GM12878 (cell line): ENCODE measurements around the gene SUMF1. TPM values are rescaled to one million over a fixed set of nuclear protein-coding genes. Genes with fewer than 3 reads are reported as not detected.

Experiments used
- ATAC-seq: fragments of 200-7000 bp; cut with Tn5 transposase; 3 replicates; pipeline ENCODE4 v1.9.1; 2020; ENCODE audit warnings: mild to moderate bottlenecking, moderate library complexity
- BruUV-seq: library from RNA; stranded (reverse); fragments of 400-500 nt; replicated peaks from 2 replicates; lab custom pipeline; 2021; lab: Mats Ljungman, UMichigan
- CTCF ChIA-PET: fragments of 300-600 bp; sonication (Branson Sonifier 250); formaldehyde crosslinking; extraction: SDS; loops from one replicate; lab custom pipeline; 2021; ENCODE audit warnings: inconsistent platforms; lab: Yijun Ruan, JAX
- POLR2A ChIA-PET: fragments of 350-600 bp; formaldehyde crosslinking; extraction: SDS; loops from one replicate; lab custom pipeline; 2021; ENCODE audit warnings: inconsistent platforms; lab: Charles Lee
- RAD21 ChIA-PET: fragments of 300-600 bp; sonication (Branson Sonifier 250); formaldehyde crosslinking; loops from one replicate; lab custom pipeline; 2023; ENCODE audit warnings: antibody characterized with exemption; ENCODE audit not compliant: unreplicated experiment; lab: Charles Lee
- SMC1A ChIA-PET: fragments of 300-600 bp; sonication (Branson Sonifier 250); formaldehyde crosslinking; loops from one replicate; lab custom pipeline; 2023; ENCODE audit not compliant: unreplicated experiment, uncharacterized antibody; lab: Charles Lee
- DNase-seq: peaks from one replicate; pipeline ENCODE4 v3.0.0-alpha.2; 2011; ENCODE audit warnings: low read depth, low spot score
- FAIRE-seq: peaks from 3 replicates; lab custom pipeline; 2011; peaks lifted over from hg19 to GRCh38; lab: Jason Lieb, UNC
- H2AFZ ChIP-seq: 2 replicates; pipeline ENCODE4 v1.6.0; 2011; ENCODE audit warnings: low read depth, low read length, control low read depth; ENCODE audit not compliant: control insufficient read depth
- H3K27ac ChIP-seq: 2 replicates; pipeline ENCODE4 v1.5.1; 2011; ENCODE audit warnings: control low read depth; ENCODE audit not compliant: control insufficient read depth, insufficient read depth
- H3K27me3 ChIP-seq, 2 experiments: replicated peaks in 1 of 2; 2 replicates each; pipeline versions ENCODE4 v1.6.0 to v1.6.1; 2011; ENCODE audit warnings: low read length in 1 of 2; ENCODE audit not compliant: control insufficient read depth in 2 of 2, insufficient read depth in 2 of 2
- H3K36me3 ChIP-seq, 2 experiments: 2 replicates each; pipeline ENCODE4 v1.5.1; 2011; ENCODE audit warnings: low read length in 1 of 2; ENCODE audit not compliant: control insufficient read depth in 2 of 2, insufficient read depth in 2 of 2
- H3K4me1 ChIP-seq: 2 replicates; pipeline ENCODE4 v1.6.1; 2011; ENCODE audit warnings: mild to moderate bottlenecking, low read length, moderate library complexity, mixed read lengths; ENCODE audit not compliant: control insufficient read depth, insufficient read depth
- H3K4me2 ChIP-seq: 2 replicates; pipeline ENCODE4 v1.6.0; 2011; ENCODE audit warnings: control low read depth; ENCODE audit not compliant: control insufficient read depth, insufficient read depth
- H3K4me3 ChIP-seq: fragments of 200-600 bp; sonication (generic); 2 replicates; pipeline ENCODE4 v1.5.1; 2016
- H3K79me2 ChIP-seq: 2 replicates; pipeline ENCODE4 v1.6.0; 2011; ENCODE audit warnings: low read length; ENCODE audit not compliant: control insufficient read depth, insufficient read depth
- H3K9ac ChIP-seq: 2 replicates; pipeline ENCODE4 v1.8.0; 2011; ENCODE audit warnings: low read length, control low read depth, mixed read lengths; ENCODE audit not compliant: control insufficient read depth, insufficient read depth
- H3K9me3 ChIP-seq: replicated peaks from 3 replicates; pipeline ENCODE4 v1.5.1; 2011; ENCODE audit warnings: mild to moderate bottlenecking, low read length; ENCODE audit not compliant: control insufficient read depth, insufficient read depth
- H4K20me1 ChIP-seq: 2 replicates; pipeline ENCODE4 v1.6.0; 2011; ENCODE audit not compliant: control insufficient read depth, insufficient read depth
- CBX5 ChIP-seq: sonication (generic); IDR thresholded peaks from 2 replicates; pipeline ENCODE4 v1.6.1; 2016; ENCODE audit warnings: low read depth, moderate library complexity, mild to moderate bottlenecking, inconsistent platforms
- EP300 ChIP-seq, 2 experiments: fragments of 150-350 bp in 1 of 2; IDR thresholded peaks; 2 replicates each; pipeline ENCODE4 v1.6.1; 2011 to 2012; ENCODE audit warnings: low read depth in 2 of 2, low read length in 2 of 2, borderline replicate concordance in 1 of 2, improper control_type of control experiment in 1 of 2, inconsistent platforms in 1 of 2; ENCODE audit not compliant: control insufficient read depth in 1 of 2
- HCFC1 ChIP-seq: fragments of 150-350 bp; IDR thresholded peaks from 2 replicates; pipeline ENCODE4 v1.6.1; 2014; ENCODE audit warnings: low read length
- IRF3 ChIP-seq: fragments of 450-650 bp; IDR thresholded peaks from 2 replicates; pipeline ENCODE4 v1.6.1; 2014; ENCODE audit warnings: mild to moderate bottlenecking
- RAD21 ChIP-seq: IDR thresholded peaks from 2 replicates; pipeline ENCODE4 v1.6.1; 2011; ENCODE audit warnings: mild to moderate bottlenecking, low read depth, low read length, moderate library complexity; ENCODE audit not compliant: insufficient read depth
- RFX5 ChIP-seq: IDR thresholded peaks from 2 replicates; pipeline ENCODE4 v1.6.1; 2011; ENCODE audit warnings: low read depth, low read length, improper control_type of control experiment
- RUNX3 ChIP-seq: IDR thresholded peaks from 2 replicates; pipeline ENCODE4 v1.6.1; 2012; ENCODE audit warnings: low read length, inconsistent platforms
- SMAD5 ChIP-seq: IDR thresholded peaks from 2 replicates; pipeline ENCODE4 v1.6.1; 2016; ENCODE audit warnings: antibody characterized with exemption, low read depth
- SPI1 ChIP-seq: IDR thresholded peaks from 2 replicates; pipeline ENCODE4 v1.6.1; 2011; ENCODE audit warnings: low read depth, mild to moderate bottlenecking, low read length, moderate library complexity, borderline replicate concordance; ENCODE audit not compliant: insufficient read depth
- TARDBP ChIP-seq: IDR thresholded peaks from 2 replicates; pipeline ENCODE4 v1.6.1; 2016; ENCODE audit warnings: borderline replicate concordance
- TCF3 ChIP-seq: IDR thresholded peaks from 2 replicates; pipeline ENCODE4 v1.6.1; 2012; ENCODE audit warnings: low read depth, mild to moderate bottlenecking, low read length, borderline replicate concordance; ENCODE audit not compliant: insufficient read depth
- ZNF384 ChIP-seq: IDR thresholded peaks from 2 replicates; pipeline ENCODE4 v1.6.1; 2012; ENCODE audit warnings: low read depth, mild to moderate bottlenecking, low read length, improper control_type of control experiment, borderline replicate concordance
- in situ Hi-C: fragments of 300-500 bp; cut with MboI; formaldehyde crosslinking; loops from 9 replicates; pipeline ENCODE4 v1.14.3; 2018; ENCODE audit warnings: mixed read lengths
- intact Hi-C: fragments of 100-400 bp; cut with micrococcal nuclease; formaldehyde crosslinking; loops from one replicate; pipeline ENCODE4 v1.14.2; 2022; ENCODE audit not compliant: unreplicated experiment
- polyA plus RNA-seq, 11 experiments: library from polyadenylated mRNA; depleted of rRNA in 4 of 11; unstranded in 6 of 11; stranded (reverse) in 5 of 11; fragments of >200 nt; fragmentation: Nextera tagmentation in 4 of 11; fragmentation: Illumina TruSeq in 1 of 11; extraction: Ambion mirVana in 4 of 11; extraction: Trizol in 1 of 11; gene quantifications; 1 replicate in 1 of 11; 2 replicates in 10 of 11; pipeline versions ENCODE4 v1.2.1 to v1.2.3, GENCODE V29; 2011 to 2016; ENCODE audit warnings: inconsistent platforms in 2 of 11, missing spikeins in 2 of 11, low read depth in 1 of 11
- total RNA-seq, 4 experiments: library from RNA; depleted of rRNA in 3 of 4; stranded (reverse); fragments of >200 nt in 3 of 4; fragmentation: Illumina TruSeq in 1 of 4; extraction: Trizol in 1 of 4; gene quantifications; 2 replicates each; pipeline versions ENCODE4 v1.2.1 to v1.2.3, GENCODE V29; 2013 to 2021
- TF ChIP-seq, protein P1 (sequence below): fragments of 150-350 bp; IDR thresholded peaks from 2 replicates; pipeline ENCODE4 v1.6.1; 2014; ENCODE audit warnings: mild to moderate bottlenecking, low read depth, low read length

Gene SUMF1
- total and polyA plus RNA-seq, 10 of the 15 experiments (the other 5 are each of a cell fraction or from before 2014, with no cell fraction given): 3.2 to 14.3 (median 8.5) TPM

DNA sequence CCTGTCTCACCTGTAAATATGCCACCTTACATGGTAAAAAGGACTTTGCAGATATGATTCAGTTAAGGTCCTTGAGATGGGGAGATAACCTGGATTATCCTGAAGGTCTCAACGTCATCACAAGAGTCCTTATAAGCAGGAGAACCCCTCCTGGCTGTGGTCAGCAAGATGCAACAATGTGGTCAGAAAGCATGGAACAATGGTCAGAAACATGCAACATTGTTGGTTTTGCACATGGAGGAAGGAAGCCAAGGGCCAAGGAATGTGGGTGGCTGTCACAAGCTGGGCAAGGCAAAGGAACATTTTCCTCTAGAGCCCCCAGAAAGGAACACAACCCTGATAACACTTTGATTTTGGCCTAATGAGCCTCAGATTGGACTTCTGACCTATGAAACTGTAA, 9.4 kb upstream of the SUMF1 start (continued):
- TF ChIP-seq RFX5: no peak
- TF ChIP-seq RAD21: no peak
- TF ChIP-seq TARDBP: no peak
- TF ChIP-seq IRF3: no peak
- no peak for TF ChIP-seq EP300 (IDR thresholded peaks at IDR 0.05; ENCODE audit: borderline replicate concordance in 1 of 2, control insufficient read depth in 1 of 2, low read depth in 2 of 2, low read length in 2 of 2)
- TF ChIP-seq SMAD5: no peak
- TF ChIP-seq, protein P1, sequence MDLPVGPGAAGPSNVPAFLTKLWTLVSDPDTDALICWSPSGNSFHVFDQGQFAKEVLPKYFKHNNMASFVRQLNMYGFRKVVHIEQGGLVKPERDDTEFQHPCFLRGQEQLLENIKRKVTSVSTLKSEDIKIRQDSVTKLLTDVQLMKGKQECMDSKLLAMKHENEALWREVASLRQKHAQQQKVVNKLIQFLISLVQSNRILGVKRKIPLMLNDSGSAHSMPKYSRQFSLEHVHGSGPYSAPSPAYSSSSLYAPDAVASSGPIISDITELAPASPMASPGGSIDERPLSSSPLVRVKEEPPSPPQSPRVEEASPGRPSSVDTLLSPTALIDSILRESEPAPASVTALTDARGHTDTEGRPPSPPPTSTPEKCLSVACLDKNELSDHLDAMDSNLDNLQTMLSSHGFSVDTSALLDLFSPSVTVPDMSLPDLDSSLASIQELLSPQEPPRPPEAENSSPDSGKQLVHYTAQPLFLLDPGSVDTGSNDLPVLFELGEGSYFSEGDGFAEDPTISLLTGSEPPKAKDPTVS: no peak

- H3K4me1 ChIP-seq: peaks cover 18% of the 10 kb centered on the region
- no peaks in the 10 kb centered on the region for H4K20me1 ChIP-seq
- TF ChIP-seq CBX5: no peak
- no peak for TF ChIP-seq ZNF384
- peak; percentile 27; the same call in 1 of the 2 replicates for TF ChIP-seq SPI1
- TF ChIP-seq RUNX3: peak; percentile 41
- no peak for TF ChIP-seq TCF3
- no peak for TF ChIP-seq HCFC1
- TF ChIP-seq, all 136 proteins: peak for 2
- BruUV-seq: no TSS peak
- Histone ChIP-seq H3K27ac (peak overlapping the region; percentile 64; the same call in 1 of the 2 replicates), H3K36me3 (no peaks in the 10 kb centered on the region), H3K27me3 (no peaks in the 10 kb centered on the region), H3K9me3 (no peaks in the 10 kb centered on the region; the same call in 1 of the 3 replicates), H2AFZ (no peak overlapping the region), H3K4me3 (no peak overlapping the region), H3K9ac (no peak overlapping the region), H3K79me2 (no peaks in the 10 kb centered on the region), H3K4me2 (no peak overlapping the region)
- SMC1A ChIA-PET: interaction anchor here (1.0 to 3.5 kb wide), 10 partner anchors 8 to 171 kb away, joined by 3 to 33 read pairs (median 8); partner anchors contain the start of gene ITPR1
- RAD21 ChIA-PET: interaction anchor here (0.6 to 3.7 kb wide), 4 partner anchors 18 to 57 kb away, joined by 3 to 32 read pairs (median 14); partner anchors contain the start of gene ITPR1
- no peak for DNase-seq
- POLR2A ChIA-PET: interaction anchor here (0.8 to 3.0 kb wide), 2 partner anchors 18 to 44 kb away, joined by 3 to 29 read pairs; partner anchors contain the start of gene ITPR1
- no peak for FAIRE-seq
- CTCF ChIA-PET: interaction anchor here (1.6 to 2.6 kb wide), 3 partner anchors 18 to 125 kb away, joined by 4 to 11 read pairs (median 10); partner anchors contain the start of gene ITPR1
- ATAC-seq: peak; percentile 12
- intact Hi-C loops (no loop called here), in situ Hi-C loops (no loop called here)
Measured at GRCh38 chr3:4475804-4476203, 8.7 kb upstream of the SUMF1 start.
